Peyer's patch (tissue), 4 donors: ENCODE measurements around the gene GNAI1.

ENCODE experiments used
- POLR2A ChIP-seq, 2 donors: fragments of 450-650 bp; IDR thresholded peaks; one replicate each; pipeline ENCODE4 v1.5.1; 2017; ENCODE audit warnings: antibody characterized with exemption in 2 of 2, mild to moderate bottlenecking in 2 of 2, moderate library complexity in 2 of 2
- TF ChIP-seq, protein P1 (sequence below), 6 experiments: fragments of 450-650 bp in 4 of 6; fragments of 200-600 bp in 2 of 6; sonication (generic) in 1 of 6; IDR thresholded peaks; one replicate each; pipeline ENCODE4 v1.5.1; 2017 to 2019; ENCODE audit warnings: antibody characterized with exemption in 6 of 6, mild to moderate bottlenecking in 3 of 6, moderate library complexity in 1 of 6

DNA sequence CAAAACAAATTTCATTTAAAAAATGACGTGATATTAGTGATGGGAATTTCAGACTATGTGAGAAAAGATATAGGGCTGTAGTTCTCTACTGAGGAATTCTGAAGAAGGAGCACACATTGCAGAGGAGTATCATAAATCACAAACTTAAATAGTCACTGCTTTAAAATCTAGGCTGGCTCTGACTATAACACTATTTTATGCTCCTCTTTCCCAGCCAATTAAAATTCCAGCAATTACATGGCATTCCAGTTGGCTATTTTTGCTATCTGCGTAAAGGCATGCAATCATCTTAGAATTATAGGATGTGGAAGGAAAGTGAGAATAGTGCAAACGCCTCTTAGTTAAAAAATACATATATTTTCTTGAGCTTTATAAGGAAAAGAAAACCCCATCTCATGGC, 123.1 kb downstream of the GNAI1 start:
- TF ChIP-seq, protein P1, sequence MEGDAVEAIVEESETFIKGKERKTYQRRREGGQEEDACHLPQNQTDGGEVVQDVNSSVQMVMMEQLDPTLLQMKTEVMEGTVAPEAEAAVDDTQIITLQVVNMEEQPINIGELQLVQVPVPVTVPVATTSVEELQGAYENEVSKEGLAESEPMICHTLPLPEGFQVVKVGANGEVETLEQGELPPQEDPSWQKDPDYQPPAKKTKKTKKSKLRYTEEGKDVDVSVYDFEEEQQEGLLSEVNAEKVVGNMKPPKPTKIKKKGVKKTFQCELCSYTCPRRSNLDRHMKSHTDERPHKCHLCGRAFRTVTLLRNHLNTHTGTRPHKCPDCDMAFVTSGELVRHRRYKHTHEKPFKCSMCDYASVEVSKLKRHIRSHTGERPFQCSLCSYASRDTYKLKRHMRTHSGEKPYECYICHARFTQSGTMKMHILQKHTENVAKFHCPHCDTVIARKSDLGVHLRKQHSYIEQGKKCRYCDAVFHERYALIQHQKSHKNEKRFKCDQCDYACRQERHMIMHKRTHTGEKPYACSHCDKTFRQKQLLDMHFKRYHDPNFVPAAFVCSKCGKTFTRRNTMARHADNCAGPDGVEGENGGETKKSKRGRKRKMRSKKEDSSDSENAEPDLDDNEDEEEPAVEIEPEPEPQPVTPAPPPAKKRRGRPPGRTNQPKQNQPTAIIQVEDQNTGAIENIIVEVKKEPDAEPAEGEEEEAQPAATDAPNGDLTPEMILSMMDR (IDR thresholded peaks at IDR 0.05): no peak
- no peak for TF ChIP-seq POLR2A (IDR thresholded peaks at IDR 0.05)
